OCI-LY3 (cell line): ENCODE results near the gene DECR2.

Experiments
- H2AFZ ChIP-seq: fragments of 200-600, 300-600 bp; shearing (Covaris generic); 2 replicates; pipeline ENCODE4 v1.6.0; 2014; ENCODE audit warnings: antibody characterized with exemption, low read depth, low read length
- H3K27ac ChIP-seq: fragments of 200-600, 300-600 bp; sonication (generic); 2 replicates; pipeline ENCODE4 v1.5.1; 2014; ENCODE audit warnings: mild to moderate bottlenecking, low read length, moderate library complexity, mixed read lengths
- H3K27me3 ChIP-seq: fragments of 200-600, 300-600 bp; sonication (generic); 2 replicates; pipeline ENCODE4 v1.6.1; 2014; ENCODE audit warnings: low read depth, low read length, mixed read lengths
- H3K36me3 ChIP-seq: fragments of 200-600, 300-600 bp; sonication (generic); replicated peaks from 2 replicates; pipeline ENCODE3; 2014; ENCODE audit warnings: low read depth, low read length, mixed read lengths
- H3K4me1 ChIP-seq: fragments of 300-600, 200-600 bp; sonication (generic); 2 replicates; pipeline ENCODE4 v1.6.1; 2014; ENCODE audit warnings: low read length, mixed read lengths
- H3K4me2 ChIP-seq: fragments of 200-600, 300-600 bp; sonication (generic); 2 replicates; pipeline ENCODE4 v1.6.1; 2014; ENCODE audit warnings: low read length, mixed read lengths
- H3K4me3 ChIP-seq: fragments of 300-600, 200-600 bp; sonication (generic); 2 replicates; pipeline ENCODE4 v1.5.1; 2014; ENCODE audit warnings: antibody characterized with exemption, mild to moderate bottlenecking, low read length, moderate library complexity
- H3K79me2 ChIP-seq: fragments of 300-600, 200-600 bp; shearing (Covaris generic); 2 replicates; pipeline ENCODE4 v1.6.1; 2014; ENCODE audit warnings: mild to moderate bottlenecking, low read length, mixed read lengths
- H3K9ac ChIP-seq: fragments of 300-600, 200-600 bp; shearing (Covaris generic); 2 replicates; pipeline ENCODE4 v1.6.0; 2014; ENCODE audit warnings: mild to moderate bottlenecking, low read length, moderate library complexity
- H3K9me3 ChIP-seq: fragments of 200-600, 300-600 bp; shearing (Covaris generic); 2 replicates; pipeline ENCODE4 v1.6.1; 2014; ENCODE audit warnings: low read length, mixed read lengths; ENCODE audit not compliant: insufficient read depth
- H4K20me1 ChIP-seq: fragments of 200-600, 300-600 bp; sonication (generic); 2 replicates; pipeline ENCODE4 v1.6.1; 2016; ENCODE audit warnings: low read length, mixed read lengths; ENCODE audit not compliant: insufficient read depth
- CTCF ChIP-seq: fragments of 200-600, 300-600 bp; sonication (generic); IDR thresholded peaks from 2 replicates; pipeline ENCODE4 v1.5.1; 2014; ENCODE audit warnings: antibody characterized with exemption, low read length, low read depth
- EZH2phosphoT487 ChIP-seq: fragments of 200-600 bp; shearing (Covaris generic); IDR thresholded peaks from 2 replicates; pipeline ENCODE4 v1.6.1; 2018; ENCODE audit warnings: antibody characterized with exemption, mixed run types, low read depth

DECR2 gene

GRCh38 chr16:369275-369865 lies 32.3 kb upstream of the DECR2 start:
- Histone ChIP-seq H2AFZ (no peak overlapping the region), H3K9me3 (no peaks in the 10 kb centered on the region), H4K20me1 (no peaks in the 10 kb centered on the region; the same call in 1 of the 2 replicates), H3K27ac (no peak overlapping the region), H3K4me1 (peaks cover 13% of the 10 kb centered on the region), H3K4me3 (peak overlapping the region; percentile 68), H3K27me3 (no peaks in the 10 kb centered on the region), H3K9ac (peak overlapping the region; percentile 50), H3K4me2 (peak overlapping the region; percentile 86), H3K36me3 (peaks cover 17% of the 10 kb centered on the region), H3K79me2 (peaks cover 6% of the 10 kb centered on the region; the same call in 1 of the 2 replicates)
- TF ChIP-seq CTCF (no peak), EZH2phosphoT487 (no peak)

DNA sequence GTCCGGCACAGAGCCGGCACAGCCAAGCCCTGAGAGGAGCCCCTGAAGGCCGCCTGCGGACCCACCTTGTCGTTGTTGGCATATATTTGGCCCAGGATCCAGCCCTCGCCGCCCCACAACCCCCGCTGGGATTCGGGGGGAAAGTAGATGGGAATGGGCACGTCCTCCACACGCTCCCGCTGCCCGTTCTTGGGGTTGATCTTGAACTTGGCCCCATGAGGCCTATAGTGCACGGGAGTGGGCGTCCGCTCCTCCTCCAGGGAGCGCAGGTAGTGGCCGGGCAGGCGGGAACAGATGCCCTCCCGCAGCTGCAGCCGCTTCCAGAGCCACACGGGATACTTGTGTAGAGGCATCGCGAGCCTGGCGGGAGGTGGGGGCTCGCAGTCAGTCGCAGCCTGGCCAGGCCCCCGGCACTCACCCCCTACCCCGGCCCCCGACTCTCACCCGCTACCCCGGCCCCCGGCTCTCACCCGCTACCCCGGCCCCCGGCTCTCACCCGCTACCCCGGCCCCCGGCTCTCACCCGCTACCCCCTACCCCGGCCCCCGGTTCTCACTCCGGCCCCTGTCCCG lies 31.7 kb upstream of the DECR2 start:
- H3K9ac ChIP-seq, result peak overlapping the region; percentile 50
- H3K4me1 ChIP-seq, result peaks cover 13% of the 10 kb centered on the region
- peaks cover 6% of the 10 kb centered on the region; the same call in 1 of the 2 replicates for H3K79me2 ChIP-seq
- H3K36me3 ChIP-seq, result peaks cover 17% of the 10 kb centered on the region
- no peaks in the 10 kb centered on the region for H3K9me3 ChIP-seq
- H3K27ac ChIP-seq, result no peak overlapping the region
- H2AFZ ChIP-seq, result no peak overlapping the region
- TF ChIP-seq EZH2phosphoT487 (no peak), CTCF (no peak)
- no peaks in the 10 kb centered on the region; the same call in 1 of the 2 replicates for H4K20me1 ChIP-seq
- peak overlapping the region; percentile 68 for H3K4me3 ChIP-seq
- no peaks in the 10 kb centered on the region for H3K27me3 ChIP-seq
- peak overlapping the region; percentile 86 for H3K4me2 ChIP-seq

DNA sequence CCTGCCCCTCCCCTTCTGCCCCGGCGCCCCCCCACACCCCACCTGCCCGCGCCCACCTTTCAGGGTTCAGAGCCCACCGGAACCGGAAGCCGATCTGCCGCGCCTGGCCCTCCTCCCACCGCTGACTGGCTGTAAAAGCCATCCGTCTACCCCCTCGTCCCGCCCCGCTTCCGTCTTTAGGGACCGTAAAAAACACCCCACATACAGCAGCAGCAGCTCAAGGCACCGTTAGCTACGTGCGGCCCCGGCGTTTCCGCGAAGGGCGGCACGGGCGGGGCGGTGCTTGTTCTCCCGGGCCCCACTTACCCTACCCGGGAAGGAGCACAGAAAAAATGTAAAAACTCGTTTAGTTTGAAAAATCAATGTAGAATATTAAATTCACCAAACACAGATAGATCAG lies 31.2 kb upstream of the DECR2 start, which contains the start of gene MRPL28:
MRPL28 (minus strand) TSS at position 96 of the 400 bp plus-strand sequence. CDS start 320 bp downstream, outside the sequence.
- Histone ChIP-seq H3K4me1 (peaks cover 13% of the 10 kb centered on the region), H3K9ac (peak within 1 kb of the TSS; percentile 67), H3K9me3 (no peaks in the 10 kb centered on the region), H3K27me3 (no peaks in the 10 kb centered on the region), H2AFZ (peak within 1 kb of the TSS; percentile 74; the same call in 1 of the 2 replicates), H4K20me1 (no peaks in the 10 kb centered on the region; the same call in 1 of the 2 replicates), H3K27ac (peak within 1 kb of the TSS; percentile 56), H3K4me2 (peak within 1 kb of the TSS; percentile 86), H3K4me3 (peak within 1 kb of the TSS; percentile 68), H3K79me2 (peaks cover 6% of the 10 kb centered on the region; the same call in 1 of the 2 replicates), H3K36me3 (peaks cover 17% of the 10 kb centered on the region)
- TF ChIP-seq CTCF (no peak), EZH2phosphoT487 (no peak)

GRCh38 chr16:370979-371514 lies 30.6 kb upstream of the DECR2 start:
- peaks cover 13% of the 10 kb centered on the region for H3K4me1 ChIP-seq
- peak overlapping the region; percentile 81 for H3K4me2 ChIP-seq
- peak overlapping the region; percentile 68 for H3K4me3 ChIP-seq
- H4K20me1 ChIP-seq, result no peaks in the 10 kb centered on the region; the same call in 1 of the 2 replicates
- peak overlapping the region; percentile 74; the same call in 1 of the 2 replicates for H2AFZ ChIP-seq
- H3K9me3 ChIP-seq, result no peaks in the 10 kb centered on the region
- H3K9ac ChIP-seq, result peak overlapping the region; percentile 67
- peak overlapping the region; percentile 56 for H3K27ac ChIP-seq
- H3K27me3 ChIP-seq, result no peaks in the 10 kb centered on the region
- no peak for TF ChIP-seq CTCF
- no peak for TF ChIP-seq EZH2phosphoT487
- H3K36me3 ChIP-seq, result peaks cover 17% of the 10 kb centered on the region
- peaks cover 6% of the 10 kb centered on the region; the same call in 1 of the 2 replicates for H3K79me2 ChIP-seq
